ENCODE results near the gene UQCRHL. TPM values are rescaled to one million over a fixed set of nuclear protein-coding genes. Genes with fewer than 3 reads are reported as not detected.
"Not testable (repeated sequence)": the region's sequence is repeated elsewhere in the genome, so short reads cannot be mapped to it uniquely, and the experiment has no call there.

Gene UQCRHL
- 1 to 10 TPM; 1.6 to 3.7 TPM for total RNA-seq
- polyA plus RNA-seq (2013, experiment 1 of 2), result 5.2 TPM
- 5.2 TPM for polyA plus RNA-seq (2013, experiment 2 of 2)
- long read RNA-seq, experiment 1, transcript UQCRHL-201 (1 exons, 2,180 nt), result major isoform, 14 of 14 reads
- long read RNA-seq, experiment 1, partial matches to known transcripts, result 0 of 14 reads
- long read RNA-seq, experiment 1, other reads (novel, unspliced or antisense), result 0 of 14 reads
- long read RNA-seq, experiment 2, partial matches to known transcripts, result 0 of 2 reads
- long read RNA-seq, experiment 2, other reads (novel, unspliced or antisense), result 0 of 2 reads
- long read RNA-seq, experiment 3, result 0 reads
- long read RNA-seq, experiment 4, result 0 reads

DNA sequence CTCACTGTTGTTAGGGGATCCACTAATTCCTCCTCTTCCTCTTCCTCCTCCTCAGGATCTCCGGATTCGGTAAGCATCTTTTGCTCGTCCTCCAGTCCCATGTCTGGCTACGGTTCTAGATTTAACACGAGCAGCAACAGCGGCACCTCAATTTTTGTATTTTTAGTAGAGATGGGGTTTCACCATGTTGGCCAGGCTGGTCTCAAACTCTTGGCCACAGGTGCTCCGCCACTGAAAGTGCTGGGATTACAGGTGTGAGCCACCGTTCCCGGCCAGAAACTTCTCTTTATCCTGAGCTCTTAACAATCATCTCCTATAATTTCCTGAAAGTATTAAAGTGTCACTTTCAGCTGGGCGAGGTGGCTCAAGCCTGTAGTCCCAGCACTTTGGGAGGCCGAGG is at the start of gene UQCRHL:
Gene UQCRHL (minus strand): TSS at position 101 of the 400 bp plus-strand sequence. CDS start 0 bp downstream, at position 101.
- not testable (repeated sequence) for H3K9me3 Mint-ChIP-seq; H3K9me3 ChIP-seq (ENCODE audit: control insufficient read depth, low read length); H3K4me1 ChIP-seq (ENCODE audit: control insufficient read depth, insufficient read depth, low read length); H3K27me3 Mint-ChIP-seq (ENCODE audit: insufficient read depth); H3K36me3 Mint-ChIP-seq (ENCODE audit: low read depth); H3K27ac ChIP-seq (ENCODE audit: low read depth, low read length); DNase-seq; H3K4me3 ChIP-seq (ENCODE audit: low read length); H3K27me3 ChIP-seq (ENCODE audit: control insufficient read depth, insufficient read depth, low read length, poor library complexity, severe bottlenecking); H3K9ac ChIP-seq (ENCODE audit: extremely low read depth, low read length, poor library complexity, severe bottlenecking); H3K36me3 ChIP-seq (ENCODE audit: control insufficient read depth, insufficient read depth, low read length); H3K4me3 Mint-ChIP-seq
- H3K27ac Mint-ChIP-seq, result peak within 1 kb of the TSS; percentile 74
- H3K4me1 Mint-ChIP-seq, result peaks cover 22% of the 10 kb centered on the region
- 95 to 97% methylated on average over 9 to 11 of the region's 11 CpGs for WGBS, 2 experiments (ENCODE audit: insufficient coverage in 1 of 2, insufficient read length in 1 of 2)

DNA sequence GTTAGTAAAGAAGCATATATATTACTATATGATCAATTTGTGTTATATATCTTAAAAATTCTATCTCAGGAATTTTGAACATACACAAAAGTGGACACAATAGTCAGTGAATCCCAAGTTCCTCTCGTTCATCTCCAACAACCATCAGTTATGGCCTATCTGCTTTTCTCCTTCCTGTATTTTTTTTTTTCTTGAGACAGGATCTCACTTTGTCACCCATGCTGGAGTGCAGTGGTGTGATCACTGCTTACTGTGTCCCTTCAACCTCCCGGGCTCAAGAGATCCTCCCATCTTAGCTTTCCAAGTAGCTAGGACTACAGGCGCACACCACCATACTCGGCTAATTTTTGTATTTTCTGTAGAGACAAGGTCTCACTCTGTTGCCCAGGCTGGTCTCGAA is 49.4 kb upstream of the UQCRHL start:
- Mint-ChIP-seq H3K4me3 (no peak overlapping the region), H3K4me1 (no peaks in the 10 kb centered on the region), H3K27ac (no peak overlapping the region), H3K36me3 (ENCODE audit: low read depth) (peaks cover 2% of the 10 kb centered on the region), H3K27me3 (ENCODE audit: insufficient read depth) (no peaks in the 10 kb centered on the region), H3K9me3 (no peaks in the 10 kb centered on the region)
- TF ChIP-seq, protein P1, sequence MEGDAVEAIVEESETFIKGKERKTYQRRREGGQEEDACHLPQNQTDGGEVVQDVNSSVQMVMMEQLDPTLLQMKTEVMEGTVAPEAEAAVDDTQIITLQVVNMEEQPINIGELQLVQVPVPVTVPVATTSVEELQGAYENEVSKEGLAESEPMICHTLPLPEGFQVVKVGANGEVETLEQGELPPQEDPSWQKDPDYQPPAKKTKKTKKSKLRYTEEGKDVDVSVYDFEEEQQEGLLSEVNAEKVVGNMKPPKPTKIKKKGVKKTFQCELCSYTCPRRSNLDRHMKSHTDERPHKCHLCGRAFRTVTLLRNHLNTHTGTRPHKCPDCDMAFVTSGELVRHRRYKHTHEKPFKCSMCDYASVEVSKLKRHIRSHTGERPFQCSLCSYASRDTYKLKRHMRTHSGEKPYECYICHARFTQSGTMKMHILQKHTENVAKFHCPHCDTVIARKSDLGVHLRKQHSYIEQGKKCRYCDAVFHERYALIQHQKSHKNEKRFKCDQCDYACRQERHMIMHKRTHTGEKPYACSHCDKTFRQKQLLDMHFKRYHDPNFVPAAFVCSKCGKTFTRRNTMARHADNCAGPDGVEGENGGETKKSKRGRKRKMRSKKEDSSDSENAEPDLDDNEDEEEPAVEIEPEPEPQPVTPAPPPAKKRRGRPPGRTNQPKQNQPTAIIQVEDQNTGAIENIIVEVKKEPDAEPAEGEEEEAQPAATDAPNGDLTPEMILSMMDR (conservative IDR thresholded peaks at IDR 0.05), result no peak
- Histone ChIP-seq H3K36me3 (ENCODE audit: control insufficient read depth, insufficient read depth, low read length) (peaks cover 10% of the 10 kb centered on the region), H3K4me3 (ENCODE audit: low read length) (no peak overlapping the region), H3K9ac (ENCODE audit: extremely low read depth, low read length, poor library complexity, severe bottlenecking) (no peak overlapping the region), H3K27ac (ENCODE audit: low read depth, low read length) (no peak overlapping the region), H3K9me3 (ENCODE audit: control insufficient read depth, low read length) (no peaks in the 10 kb centered on the region), H3K4me1 (ENCODE audit: control insufficient read depth, insufficient read depth, low read length) (no peaks in the 10 kb centered on the region), H3K27me3 (ENCODE audit: control insufficient read depth, insufficient read depth, low read length, poor library complexity, severe bottlenecking) (no peaks in the 10 kb centered on the region)
- 86 to 97% methylated on average over 5 of the region's 5 CpGs for WGBS, 2 experiments (ENCODE audit: insufficient coverage in 1 of 2, insufficient read length in 1 of 2)
- DNase-seq, result no peak

DNA sequence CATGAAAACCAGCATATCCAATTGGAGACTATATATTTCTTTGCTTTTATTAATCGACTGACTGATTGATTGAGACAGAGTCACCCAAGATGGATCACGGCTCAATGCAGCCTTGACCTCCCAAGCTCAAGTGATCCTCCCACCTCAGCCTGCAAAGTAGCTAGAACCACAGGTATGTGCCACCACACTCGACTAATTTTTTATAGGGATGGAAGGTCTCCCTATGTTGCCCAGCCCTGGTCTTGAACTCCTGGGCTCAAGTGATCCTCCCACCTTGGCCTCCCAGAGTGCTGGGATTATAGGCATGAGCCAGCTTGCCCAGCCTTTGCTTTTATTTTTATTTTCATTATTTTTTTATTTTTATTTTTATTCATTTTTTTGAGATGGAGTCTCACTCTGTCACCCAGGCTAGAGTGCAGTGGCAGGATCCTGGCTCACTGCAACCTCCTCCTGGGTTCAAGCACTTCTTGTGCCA is 45.4 kb upstream of the UQCRHL start:
- Histone ChIP-seq H3K4me3 (ENCODE audit: low read length) (no peak overlapping the region), H3K9ac (ENCODE audit: extremely low read depth, low read length, poor library complexity, severe bottlenecking) (no peak overlapping the region), H3K36me3 (ENCODE audit: control insufficient read depth, insufficient read depth, low read length) (peaks cover 4% of the 10 kb centered on the region), H3K4me1 (ENCODE audit: control insufficient read depth, insufficient read depth, low read length) (peaks cover 4% of the 10 kb centered on the region), H3K27ac (ENCODE audit: low read depth, low read length) (no peak overlapping the region), H3K9me3 (ENCODE audit: control insufficient read depth, low read length) (no peaks in the 10 kb centered on the region), H3K27me3 (ENCODE audit: control insufficient read depth, insufficient read depth, low read length, poor library complexity, severe bottlenecking) (no peaks in the 10 kb centered on the region)
- TF ChIP-seq, protein P1 (conservative IDR thresholded peaks at IDR 0.05), result no peak
- peaks cover 2% of the 10 kb centered on the region for H3K36me3 Mint-ChIP-seq (ENCODE audit: low read depth)
- H3K4me3 Mint-ChIP-seq, result no peak overlapping the region
- no peaks in the 10 kb centered on the region for H3K9me3 Mint-ChIP-seq
- DNase-seq, result no peak
- H3K4me1 Mint-ChIP-seq, result peaks cover 20% of the 10 kb centered on the region
- no peak overlapping the region for H3K27ac Mint-ChIP-seq
- no peaks in the 10 kb centered on the region for H3K27me3 Mint-ChIP-seq (ENCODE audit: insufficient read depth)
- WGBS, 2 experiments (ENCODE audit: insufficient coverage in 1 of 2, insufficient read length in 1 of 2), result 91 to 99% methylated on average over 3 of the region's 3 CpGs
